Neural cell (in vitro differentiated cells): ENCODE data around the gene COBL. TPM values are rescaled to one million over a fixed set of nuclear protein-coding genes. Genes with fewer than 3 reads are reported as not detected.

ENCODE experiments used
- H2AFZ ChIP-seq: fragments of 200-600, 300-800 bp; sonication (generic), shearing (Covaris generic); 2 replicates; pipeline ENCODE4 v1.6.0; 2014; ENCODE audit warnings: low read depth, mild to moderate bottlenecking, antibody characterized with exemption, low read length, moderate library complexity
- H3F3A ChIP-seq: fragments of 200-600 bp; shearing (Covaris generic); 2 replicates; pipeline ENCODE4 v1.6.1; 2016; ENCODE audit warnings: mild to moderate bottlenecking, moderate library complexity, mixed read lengths, antibody characterized with exemption, low read length; ENCODE audit not compliant: insufficient read depth, poor library complexity, severe bottlenecking
- H3K27ac ChIP-seq: fragments of 200-600, 300-800 bp; sonication (generic), shearing (Covaris generic); 2 replicates; pipeline ENCODE4 v1.5.1; 2014; ENCODE audit warnings: mild to moderate bottlenecking, low read length, moderate library complexity
- H3K27me3 ChIP-seq: fragments of 300-800, 200-600 bp; sonication (generic), shearing (Covaris generic); 2 replicates; pipeline ENCODE4 v1.6.0; 2014; ENCODE audit warnings: mild to moderate bottlenecking, low read depth, low read length, moderate library complexity; ENCODE audit not compliant: insufficient read depth
- H3K36me3 ChIP-seq: fragments of 300-800, 200-600 bp; sonication (generic), shearing (Covaris generic); 2 replicates; pipeline ENCODE4 v1.5.1; 2014; ENCODE audit warnings: mild to moderate bottlenecking, antibody characterized with exemption, low read length, moderate library complexity; ENCODE audit not compliant: insufficient read depth
- H3K4me2 ChIP-seq: fragments of 300-800, 200-600 bp; sonication (generic), shearing (Covaris generic); 2 replicates; pipeline ENCODE4 v1.6.0; 2014; ENCODE audit warnings: mild to moderate bottlenecking, low read length
- H3K4me3 ChIP-seq: fragments of 300-800, 200-600 bp; sonication (generic), shearing (Covaris generic); 2 replicates; pipeline ENCODE4 v1.5.1; 2014; ENCODE audit warnings: mild to moderate bottlenecking, low read length, moderate library complexity
- H3K79me2 ChIP-seq: fragments of 200-600 bp; shearing (Covaris generic); replicated peaks from 2 replicates; pipeline ENCODE4 v1.6.0; 2014; ENCODE audit warnings: mild to moderate bottlenecking, low read length, moderate library complexity; ENCODE audit not compliant: insufficient read depth
- H3K9ac ChIP-seq: fragments of 300-800, 200-600 bp; sonication (generic), shearing (Covaris generic); 2 replicates; pipeline ENCODE4 v1.6.1; 2016; ENCODE audit warnings: mild to moderate bottlenecking, low read length, mixed read lengths
- H3K9me2 ChIP-seq: fragments of 200-600 bp; shearing (Covaris generic); 2 replicates; pipeline ENCODE4 v1.6.1; 2016; ENCODE audit warnings: mild to moderate bottlenecking, low read length, mixed read lengths; ENCODE audit not compliant: insufficient read depth
- H3K9me3 ChIP-seq: fragments of 200-600, 300-800 bp; sonication (generic), shearing (Covaris generic); 2 replicates; pipeline ENCODE4 v1.6.1; 2016; ENCODE audit warnings: mild to moderate bottlenecking, mixed run types, low read length, moderate library complexity, mixed read lengths
- H4K20me1 ChIP-seq: fragments of 200-600 bp; shearing (Covaris generic); 2 replicates; pipeline ENCODE4 v1.6.1; 2016; ENCODE audit warnings: mild to moderate bottlenecking, mixed run types; ENCODE audit not compliant: insufficient read depth
- EP300 ChIP-seq: fragments of 450-650 bp; conservative IDR thresholded peaks from 2 replicates; pipeline ENCODE4 v1.6.1; 2014; ENCODE audit warnings: antibody characterized with exemption, mild to moderate bottlenecking, moderate library complexity; ENCODE audit not compliant: poor library complexity, severe bottlenecking
- EZH2 ChIP-seq: fragments of 200-600, 300-800 bp; shearing (Covaris generic), sonication (generic); IDR thresholded peaks from 2 replicates; pipeline ENCODE4 v1.6.1; 2014; ENCODE audit warnings: antibody characterized with exemption, low read length, borderline replicate concordance, mild to moderate bottlenecking; ENCODE audit not compliant: insufficient read depth, poor library complexity, severe bottlenecking
- MXI1 ChIP-seq: fragments of 450-650 bp; conservative IDR thresholded peaks from 2 replicates; pipeline ENCODE4 v1.6.1; 2014; ENCODE audit warnings: antibody characterized with exemption, mild to moderate bottlenecking; ENCODE audit not compliant: poor library complexity, severe bottlenecking
- POLR2AphosphoS5 ChIP-seq: IDR thresholded peaks from 2 replicates; pipeline ENCODE4 v1.6.1; 2012
- RAD21 ChIP-seq: fragments of 450-650 bp; conservative IDR thresholded peaks from 2 replicates; pipeline ENCODE4 v1.6.1; 2014; ENCODE audit warnings: antibody characterized with exemption, mild to moderate bottlenecking, moderate library complexity
- REST ChIP-seq: IDR thresholded peaks from 2 replicates; pipeline ENCODE4 v1.6.1; 2012; ENCODE audit warnings: borderline replicate concordance
- SMC3 ChIP-seq: fragments of 450-650 bp; conservative IDR thresholded peaks from 2 replicates; pipeline ENCODE4 v1.6.1; 2014; ENCODE audit warnings: antibody characterized with exemption, mild to moderate bottlenecking, moderate library complexity; ENCODE audit not compliant: poor library complexity
- TAF1 ChIP-seq: IDR thresholded peaks from 2 replicates; pipeline ENCODE4 v1.6.1; 2012; ENCODE audit warnings: low read depth
- polyA plus RNA-seq: library from polyadenylated mRNA; depleted of rRNA; stranded (reverse); fragments of >200 nt; gene quantifications from 2 replicates; pipeline ENCODE4 v1.2.3, GENCODE V29; 2014
- TF ChIP-seq, protein P1 (sequence below): fragments of 450-650 bp; IDR thresholded peaks from 2 replicates; pipeline ENCODE4 v1.5.1; 2014; ENCODE audit warnings: antibody characterized with exemption, mild to moderate bottlenecking, moderate library complexity; ENCODE audit not compliant: poor library complexity, severe bottlenecking

Gene COBL
- polyA plus RNA-seq, 1 donor from 2014 or later, result 0.12 TPM

DNA sequence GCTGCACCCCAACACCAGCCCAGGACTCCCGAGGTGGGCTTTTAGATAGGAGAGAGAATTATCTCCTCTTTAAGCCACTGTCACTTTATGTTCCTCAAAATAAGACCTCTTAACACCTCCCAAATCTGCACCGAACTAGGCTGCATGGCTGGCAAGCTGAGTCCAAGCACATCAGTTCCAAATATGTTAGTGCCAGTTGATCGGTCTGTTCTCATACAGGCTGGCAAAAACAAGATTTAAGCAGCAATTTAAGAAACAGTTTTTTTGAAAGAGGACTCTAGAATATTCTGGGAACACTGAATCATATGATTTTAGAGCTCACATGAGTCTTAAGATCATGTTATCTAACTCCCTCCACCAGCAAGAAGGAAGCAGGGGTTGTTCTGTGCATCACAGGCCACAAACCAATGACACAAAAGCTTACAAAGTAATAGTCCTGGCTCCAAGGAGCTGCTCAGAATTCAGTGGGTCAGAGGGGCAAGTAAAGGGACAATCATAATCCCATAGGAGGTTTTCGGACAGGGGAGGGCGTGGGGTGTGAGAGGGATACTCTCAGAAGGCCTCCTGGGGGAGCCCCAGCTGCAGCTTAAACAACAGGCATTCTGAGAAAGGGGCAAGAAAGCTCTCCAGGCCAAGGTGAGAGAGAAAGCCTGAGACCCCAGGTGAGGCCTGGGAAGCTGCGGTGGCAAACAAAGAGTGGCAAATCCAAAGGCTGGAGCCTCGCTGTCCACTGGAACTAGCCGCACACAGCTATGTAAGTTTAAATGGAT, 7.1 kb downstream of the COBL start:
- H3K9me3 ChIP-seq, result no peaks in the 10 kb centered on the region
- H3K27me3 ChIP-seq, result peaks cover 17% of the 10 kb centered on the region
- no peaks in the 10 kb centered on the region for H3K9me2 ChIP-seq
- no peak for TF ChIP-seq EZH2
- TF ChIP-seq RAD21, result no peak
- no peak for TF ChIP-seq REST
- TF ChIP-seq POLR2AphosphoS5, result no peak
- no peak for TF ChIP-seq EP300
- TF ChIP-seq, protein P1, sequence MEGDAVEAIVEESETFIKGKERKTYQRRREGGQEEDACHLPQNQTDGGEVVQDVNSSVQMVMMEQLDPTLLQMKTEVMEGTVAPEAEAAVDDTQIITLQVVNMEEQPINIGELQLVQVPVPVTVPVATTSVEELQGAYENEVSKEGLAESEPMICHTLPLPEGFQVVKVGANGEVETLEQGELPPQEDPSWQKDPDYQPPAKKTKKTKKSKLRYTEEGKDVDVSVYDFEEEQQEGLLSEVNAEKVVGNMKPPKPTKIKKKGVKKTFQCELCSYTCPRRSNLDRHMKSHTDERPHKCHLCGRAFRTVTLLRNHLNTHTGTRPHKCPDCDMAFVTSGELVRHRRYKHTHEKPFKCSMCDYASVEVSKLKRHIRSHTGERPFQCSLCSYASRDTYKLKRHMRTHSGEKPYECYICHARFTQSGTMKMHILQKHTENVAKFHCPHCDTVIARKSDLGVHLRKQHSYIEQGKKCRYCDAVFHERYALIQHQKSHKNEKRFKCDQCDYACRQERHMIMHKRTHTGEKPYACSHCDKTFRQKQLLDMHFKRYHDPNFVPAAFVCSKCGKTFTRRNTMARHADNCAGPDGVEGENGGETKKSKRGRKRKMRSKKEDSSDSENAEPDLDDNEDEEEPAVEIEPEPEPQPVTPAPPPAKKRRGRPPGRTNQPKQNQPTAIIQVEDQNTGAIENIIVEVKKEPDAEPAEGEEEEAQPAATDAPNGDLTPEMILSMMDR, result no peak
- TF ChIP-seq MXI1, result no peak
- no peak for TF ChIP-seq TAF1
- no peak for TF ChIP-seq SMC3
- no peak overlapping the region for H3K9ac ChIP-seq
- H2AFZ ChIP-seq, result no peak overlapping the region
- no peak overlapping the region for H3K27ac ChIP-seq
- no peaks in the 10 kb centered on the region for H3K36me3 ChIP-seq
- no peaks in the 10 kb centered on the region for H3K79me2 ChIP-seq
- no peaks in the 10 kb centered on the region for H3F3A ChIP-seq
- H4K20me1 ChIP-seq, result no peaks in the 10 kb centered on the region
- H3K4me3 ChIP-seq, result no peak overlapping the region
- H3K4me2 ChIP-seq, result no peak overlapping the region

GRCh38 chr7:51308696-51309095, 7.9 kb downstream of the COBL start:
- Histone ChIP-seq H2AFZ (no peak overlapping the region), H3K9me3 (no peaks in the 10 kb centered on the region), H3K27ac (no peak overlapping the region), H3K27me3 (peaks cover 8% of the 10 kb centered on the region), H3K36me3 (no peaks in the 10 kb centered on the region), H3K4me3 (no peak overlapping the region), H3K79me2 (no peaks in the 10 kb centered on the region), H3K4me2 (no peak overlapping the region), H3F3A (no peaks in the 10 kb centered on the region), H4K20me1 (no peaks in the 10 kb centered on the region), H3K9ac (no peak overlapping the region), H3K9me2 (no peaks in the 10 kb centered on the region)
- TF ChIP-seq SMC3 (no peak), POLR2AphosphoS5 (no peak), REST (no peak), EP300 (no peak), EZH2 (no peak), TAF1 (no peak), MXI1 (no peak), RAD21 (no peak)
- TF ChIP-seq, protein P1, result no peak
